Adrenal gland (tissue), 5 donors: ENCODE results near the gene NFYC.

Source experiments
- POLR2A ChIP-seq, 2 donors: fragments of 450-650 bp; IDR thresholded peaks; one replicate each; pipeline ENCODE4 v1.6.1; 2017; ENCODE audit warnings: antibody characterized with exemption in 2 of 2, mild to moderate bottlenecking in 2 of 2, moderate library complexity in 1 of 2
- TF ChIP-seq, protein P1 (sequence below), 6 experiments: fragments of 450-650 bp in 4 of 6; fragments of 200-600 bp in 2 of 6; sonication (generic) in 1 of 6; IDR thresholded peaks; 1 replicate in 5 of 6; 2 replicates in 1 of 6; pipeline versions ENCODE4 v1.5.1 to v1.8.0; 2016 to 2021; ENCODE audit warnings: antibody characterized with exemption in 6 of 6, mild to moderate bottlenecking in 2 of 6, moderate library complexity in 1 of 6
- donor health status: DM: no; HTN: no; CAD: no.

DNA sequence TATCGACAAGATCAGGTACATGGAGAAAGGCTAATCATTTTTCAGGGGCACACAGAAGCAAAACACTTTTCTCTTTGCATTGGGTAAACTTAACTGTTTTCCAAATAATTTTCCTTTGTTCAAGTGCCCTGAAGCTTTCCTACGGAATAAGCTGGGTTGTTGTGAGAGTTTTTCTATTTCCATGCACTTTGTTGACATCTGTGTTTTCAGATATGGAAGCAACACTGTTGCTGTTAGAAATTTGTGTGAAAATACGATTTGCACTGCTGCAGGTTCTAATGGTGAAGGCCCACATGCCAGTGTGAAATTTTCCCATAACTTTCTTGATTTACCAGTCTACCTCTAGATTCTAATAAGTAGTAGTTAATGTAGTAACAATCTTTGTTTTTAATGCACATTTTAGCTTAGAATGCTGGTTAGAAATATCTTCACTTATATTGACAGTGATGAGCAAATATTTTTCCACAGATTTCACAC lies 18.3 kb downstream of the NFYC start:
- no peak for TF ChIP-seq POLR2A (IDR thresholded peaks at IDR 0.05)
- TF ChIP-seq, protein P1, sequence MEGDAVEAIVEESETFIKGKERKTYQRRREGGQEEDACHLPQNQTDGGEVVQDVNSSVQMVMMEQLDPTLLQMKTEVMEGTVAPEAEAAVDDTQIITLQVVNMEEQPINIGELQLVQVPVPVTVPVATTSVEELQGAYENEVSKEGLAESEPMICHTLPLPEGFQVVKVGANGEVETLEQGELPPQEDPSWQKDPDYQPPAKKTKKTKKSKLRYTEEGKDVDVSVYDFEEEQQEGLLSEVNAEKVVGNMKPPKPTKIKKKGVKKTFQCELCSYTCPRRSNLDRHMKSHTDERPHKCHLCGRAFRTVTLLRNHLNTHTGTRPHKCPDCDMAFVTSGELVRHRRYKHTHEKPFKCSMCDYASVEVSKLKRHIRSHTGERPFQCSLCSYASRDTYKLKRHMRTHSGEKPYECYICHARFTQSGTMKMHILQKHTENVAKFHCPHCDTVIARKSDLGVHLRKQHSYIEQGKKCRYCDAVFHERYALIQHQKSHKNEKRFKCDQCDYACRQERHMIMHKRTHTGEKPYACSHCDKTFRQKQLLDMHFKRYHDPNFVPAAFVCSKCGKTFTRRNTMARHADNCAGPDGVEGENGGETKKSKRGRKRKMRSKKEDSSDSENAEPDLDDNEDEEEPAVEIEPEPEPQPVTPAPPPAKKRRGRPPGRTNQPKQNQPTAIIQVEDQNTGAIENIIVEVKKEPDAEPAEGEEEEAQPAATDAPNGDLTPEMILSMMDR (IDR thresholded peaks at IDR 0.05), result no peak
